Central memory CD8-positive, alpha-beta T cell (primary cell): ENCODE data around the gene TPSAB1.

Experiments used
- ATAC-seq: fragments of 150-1000 bp; cut with Tn5 transposase; replicated peaks from 2 replicates; pipeline ENCODE4 v1.10.0; 2022; ENCODE audit warnings: mild to moderate bottlenecking, moderate FRiP score, moderate number of reproducible peaks; ENCODE audit not compliant: poor library complexity, severe bottlenecking; ENCODE audit errors: extremely low read depth
- DNase-seq, 2 donors: peaks; one replicate each; pipeline ENCODE4 v3.0.0; 2021; ENCODE audit warnings: low spot score in 2 of 2
- H3K27ac Mint-ChIP-seq: one replicate; pipeline ENCODE4 v1.8.0; 2022; ENCODE audit warnings: low read depth, mild to moderate bottlenecking, moderate library complexity, mixed read lengths
- H3K27me3 Mint-ChIP-seq: one replicate; pipeline ENCODE4 v1.8.0; 2022; ENCODE audit warnings: mixed read lengths
- H3K36me3 Mint-ChIP-seq: one replicate; pipeline ENCODE4 v1.8.0; 2022; ENCODE audit warnings: mild to moderate bottlenecking, moderate library complexity, mixed read lengths; ENCODE audit not compliant: insufficient read depth
- H3K4me1 Mint-ChIP-seq: one replicate; pipeline ENCODE4 v1.8.0; 2022; ENCODE audit warnings: mixed read lengths
- H3K4me3 Mint-ChIP-seq: one replicate; pipeline ENCODE4 v1.8.0; 2022; ENCODE audit warnings: mild to moderate bottlenecking, moderate library complexity, mixed read lengths
- H3K9me3 Mint-ChIP-seq: one replicate; pipeline ENCODE4 v1.8.0; 2022; ENCODE audit warnings: mixed read lengths

Gene TPSAB1

GRCh38 chr16:1283296-1283695, 42.8 kb downstream of the TPSAB1 start:
- Mint-ChIP-seq H3K27ac (no peak overlapping the region), H3K4me3 (no peak overlapping the region), H3K36me3 (no peaks in the 10 kb centered on the region), H3K4me1 (no peaks in the 10 kb centered on the region), H3K27me3 (peaks cover 35% of the 10 kb centered on the region), H3K9me3 (no peaks in the 10 kb centered on the region)
- no peak for DNase-seq
- no peak for ATAC-seq

DNA sequence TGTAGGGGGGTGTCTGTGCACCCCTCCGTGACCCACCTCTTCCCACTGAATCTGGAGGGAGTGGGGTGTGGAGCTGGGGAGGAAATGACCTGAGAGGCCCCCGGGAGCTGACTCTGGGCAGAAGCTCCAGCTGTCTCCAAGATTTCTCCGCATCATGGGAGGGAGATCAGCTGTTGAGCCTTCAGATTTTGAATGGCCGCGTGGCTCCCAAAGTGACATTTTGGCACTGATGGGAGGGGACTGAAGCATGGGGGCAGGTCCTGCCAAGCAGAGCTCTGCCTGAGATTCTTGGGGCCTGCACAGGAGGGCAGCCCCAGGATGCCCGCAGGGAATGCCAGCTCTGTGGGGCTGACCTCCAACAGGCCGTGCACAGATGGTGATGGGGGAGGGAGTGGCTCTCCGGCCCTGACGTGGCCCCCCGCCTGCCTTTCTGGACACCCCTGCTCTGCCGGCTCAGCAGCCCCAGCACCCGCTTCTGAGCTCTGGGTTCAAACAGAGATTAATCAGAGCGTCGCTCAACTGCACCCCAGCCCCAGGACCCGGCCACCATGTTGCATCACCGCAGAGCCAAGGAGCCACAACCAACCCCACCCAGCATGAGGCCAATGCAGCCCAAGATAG, 43.6 kb downstream of the TPSAB1 start:
- no peak overlapping the region for H3K4me3 Mint-ChIP-seq
- ATAC-seq (no peak), DNase-seq (no peak)
- no peaks in the 10 kb centered on the region for H3K36me3 Mint-ChIP-seq
- no peak overlapping the region for H3K27ac Mint-ChIP-seq
- no peaks in the 10 kb centered on the region for H3K9me3 Mint-ChIP-seq
- no peaks in the 10 kb centered on the region for H3K4me1 Mint-ChIP-seq
- H3K27me3 Mint-ChIP-seq, result peaks cover 40% of the 10 kb centered on the region

DNA sequence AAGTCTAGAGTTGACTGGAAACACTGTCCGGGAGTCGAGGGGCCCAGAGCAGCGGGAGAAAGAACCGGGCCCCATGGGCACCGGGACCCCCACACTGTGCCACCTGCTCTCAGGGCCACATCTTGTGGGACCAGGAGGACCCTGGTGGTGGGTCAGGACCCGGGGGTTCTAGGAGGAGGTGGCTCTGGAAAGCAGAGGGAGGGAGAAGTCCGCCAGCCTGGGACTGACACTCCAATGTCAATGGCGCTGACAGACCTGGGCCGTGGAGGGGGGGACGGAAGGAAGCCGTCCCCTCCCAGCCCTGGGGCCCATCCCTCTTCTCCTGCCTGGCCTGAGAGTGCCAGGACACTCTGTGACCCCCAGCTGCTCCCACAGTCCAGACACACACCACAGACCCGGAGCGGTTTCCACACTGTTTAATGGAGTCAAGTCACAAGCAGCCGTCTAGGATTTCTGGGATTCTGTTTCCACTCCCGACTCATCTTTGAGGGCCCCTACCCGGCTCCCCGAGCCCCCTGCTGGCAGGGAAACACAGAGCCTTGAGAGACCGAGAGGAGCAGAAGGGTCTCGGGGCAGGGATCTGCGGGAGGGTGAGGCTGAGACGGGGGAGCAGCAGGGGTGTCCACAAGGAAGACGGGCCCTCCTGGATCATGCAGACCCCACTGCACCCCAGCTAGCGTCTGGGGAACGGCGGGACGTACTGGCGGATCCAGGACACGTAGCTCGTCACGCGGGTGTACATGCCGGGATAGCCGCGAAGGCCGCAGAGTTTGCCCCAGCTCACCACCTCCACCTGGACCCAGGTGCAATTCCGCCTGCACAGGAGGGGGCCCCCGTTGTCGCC, 45.4 kb downstream of the TPSAB1 start:
- no peaks in the 10 kb centered on the region for H3K9me3 Mint-ChIP-seq
- H3K36me3 Mint-ChIP-seq, result no peaks in the 10 kb centered on the region
- no peak overlapping the region for H3K27ac Mint-ChIP-seq
- ATAC-seq (no peak), DNase-seq (no peak)
- no peaks in the 10 kb centered on the region for H3K4me1 Mint-ChIP-seq
- no peak overlapping the region for H3K4me3 Mint-ChIP-seq
- peaks cover 53% of the 10 kb centered on the region for H3K27me3 Mint-ChIP-seq

DNA sequence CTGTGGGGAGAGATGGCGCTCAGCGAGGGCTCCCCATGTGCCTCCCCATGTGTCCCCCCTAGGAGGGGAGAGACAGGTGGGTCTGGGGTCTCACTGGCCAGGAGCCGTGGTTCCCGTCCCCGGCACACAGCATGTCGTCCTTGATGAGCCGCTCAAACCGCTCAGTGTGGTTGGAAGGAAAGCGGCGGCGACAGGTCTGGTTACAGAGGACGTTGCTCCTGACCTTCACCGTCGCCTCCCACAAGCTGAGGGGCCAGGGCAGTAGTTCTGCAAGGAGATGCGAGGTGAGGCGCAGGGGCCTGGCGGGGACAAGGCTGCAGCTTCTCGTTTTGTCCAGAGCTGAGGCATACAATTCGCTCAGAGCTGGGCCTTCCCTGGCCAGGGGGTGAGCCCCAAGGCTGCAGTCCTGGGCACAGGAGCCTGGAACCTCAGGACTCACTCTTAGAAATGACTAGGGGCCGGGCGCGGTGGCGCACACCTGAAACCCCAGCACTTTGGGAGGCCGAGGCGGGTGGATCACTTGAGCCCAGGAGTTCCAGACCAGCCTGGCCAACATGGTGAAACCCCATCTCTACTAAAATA, 46.1 kb downstream of the TPSAB1 start:
- ATAC-seq, result no peak
- Mint-ChIP-seq H3K4me1 (no peaks in the 10 kb centered on the region), H3K9me3 (no peaks in the 10 kb centered on the region), H3K36me3 (no peaks in the 10 kb centered on the region), H3K27me3 (peaks cover 57% of the 10 kb centered on the region), H3K4me3 (no peak overlapping the region), H3K27ac (no peak overlapping the region)
- no peak for DNase-seq

GRCh38 chr16:1287982-1288670, 47.6 kb downstream of the TPSAB1 start:
- H3K4me3 Mint-ChIP-seq, result no peak overlapping the region
- no peak for ATAC-seq

DNA sequence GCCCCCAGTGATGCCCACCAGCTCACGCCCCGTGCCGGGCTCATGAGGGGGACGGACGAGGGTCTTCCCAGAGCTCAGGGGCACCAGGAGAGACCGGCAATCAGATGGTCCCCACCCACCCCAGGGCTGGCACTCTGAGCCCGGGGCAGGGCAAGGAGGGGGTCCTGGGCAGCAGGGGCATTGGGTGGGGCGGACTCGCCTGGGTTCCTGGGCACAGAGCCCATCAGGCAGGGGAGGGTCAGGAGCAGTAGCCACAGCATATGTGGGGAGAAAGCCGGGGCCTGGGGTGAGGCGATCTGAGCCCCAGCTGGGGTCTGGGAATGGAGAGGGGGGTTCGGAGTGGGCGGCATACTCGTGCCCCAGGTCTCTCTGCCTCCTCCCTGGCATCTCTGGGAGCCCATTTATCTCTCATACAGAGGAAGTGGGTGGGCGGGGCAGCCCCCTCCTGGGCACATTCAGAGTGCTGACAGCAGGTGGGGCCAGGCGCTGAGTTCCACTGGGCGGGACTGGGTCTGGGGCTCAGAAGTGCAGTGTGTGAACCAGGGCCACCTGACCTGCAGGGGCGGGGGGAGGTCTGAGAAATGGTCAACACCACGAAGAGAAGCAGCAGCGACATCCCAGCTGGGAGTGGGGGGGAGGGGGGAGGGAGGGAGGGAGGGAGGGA, 48.4 kb downstream of the TPSAB1 start:
- H3K36me3 Mint-ChIP-seq, result no peaks in the 10 kb centered on the region
- DNase-seq, result no peak
- ATAC-seq, result no peak
- H3K4me3 Mint-ChIP-seq, result no peak overlapping the region
- H3K4me1 Mint-ChIP-seq, result no peaks in the 10 kb centered on the region
- no peaks in the 10 kb centered on the region for H3K9me3 Mint-ChIP-seq
- peaks cover 71% of the 10 kb centered on the region for H3K27me3 Mint-ChIP-seq
- no peak overlapping the region for H3K27ac Mint-ChIP-seq

More at GRCh38 chr16:1287982-1288670, 47.6 kb downstream of the TPSAB1 start:
- Mint-ChIP-seq H3K9me3 (no peaks in the 10 kb centered on the region), H3K27ac (no peak overlapping the region), H3K4me1 (no peaks in the 10 kb centered on the region), H3K27me3 (peaks cover 70% of the 10 kb centered on the region), H3K36me3 (no peaks in the 10 kb centered on the region)
- no peak for DNase-seq

DNA sequence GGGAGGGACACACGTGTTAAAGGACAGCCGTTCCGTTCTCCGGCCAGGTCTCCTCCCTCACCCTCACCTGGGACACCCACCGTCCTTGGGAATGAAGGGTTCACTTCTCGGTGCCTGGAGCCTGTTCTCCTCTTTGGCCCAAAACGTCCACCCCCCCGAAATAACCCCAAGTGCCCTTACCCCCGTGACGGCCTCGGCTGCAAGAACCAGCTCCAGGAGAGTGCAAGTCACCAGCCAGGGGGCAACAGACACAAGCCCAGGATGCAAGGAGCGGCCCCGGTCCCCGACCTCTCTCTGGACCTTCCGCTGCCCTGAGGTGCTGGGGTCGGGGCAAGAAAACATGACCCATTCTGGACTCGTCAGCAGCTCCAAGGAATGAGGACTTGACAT, 49.0 kb downstream of the TPSAB1 start:
- Mint-ChIP-seq H3K27ac (no peak overlapping the region), H3K4me3 (no peak overlapping the region), H3K27me3 (peaks cover 76% of the 10 kb centered on the region), H3K4me1 (no peaks in the 10 kb centered on the region), H3K9me3 (no peaks in the 10 kb centered on the region), H3K36me3 (no peaks in the 10 kb centered on the region)
- DNase-seq (no peak), ATAC-seq (no peak)

- Mint-ChIP-seq H3K4me3 (no peak overlapping the region), H3K27ac (no peak overlapping the region), H3K36me3 (no peaks in the 10 kb centered on the region), H3K9me3 (no peaks in the 10 kb centered on the region), H3K27me3 (peaks cover 80% of the 10 kb centered on the region), H3K4me1 (no peaks in the 10 kb centered on the region)
- DNase-seq (no peak), ATAC-seq (no peak)
Observed at GRCh38 chr16:1290063-1290501, 49.6 kb downstream of the TPSAB1 start.

- Mint-ChIP-seq H3K27ac (no peak overlapping the region), H3K4me3 (no peak overlapping the region), H3K36me3 (no peaks in the 10 kb centered on the region), H3K4me1 (no peaks in the 10 kb centered on the region), H3K9me3 (no peaks in the 10 kb centered on the region), H3K27me3 (peaks cover 81% of the 10 kb centered on the region)
- ATAC-seq (no peak), DNase-seq (no peak)
Observed at GRCh38 chr16:1290860-1291575, 50.5 kb downstream of the TPSAB1 start.

- H3K9me3 Mint-ChIP-seq, result no peaks in the 10 kb centered on the region
- ATAC-seq (no peak), DNase-seq (no peak)
- H3K27ac Mint-ChIP-seq, result no peak overlapping the region
- H3K36me3 Mint-ChIP-seq, result no peaks in the 10 kb centered on the region
- peaks cover 78% of the 10 kb centered on the region for H3K27me3 Mint-ChIP-seq
- H3K4me3 Mint-ChIP-seq, result no peak overlapping the region
- H3K4me1 Mint-ChIP-seq, result no peaks in the 10 kb centered on the region
Observed at GRCh38 chr16:1291576-1291974, 51.1 kb downstream of the TPSAB1 start.
